ENCODE data around the gene SCN1A. TPM values are rescaled to one million over a fixed set of nuclear protein-coding genes. Genes with fewer than 3 reads are reported as not detected.

SCN1A gene
- total RNA-seq: not detected in 2 replicates

DNA sequence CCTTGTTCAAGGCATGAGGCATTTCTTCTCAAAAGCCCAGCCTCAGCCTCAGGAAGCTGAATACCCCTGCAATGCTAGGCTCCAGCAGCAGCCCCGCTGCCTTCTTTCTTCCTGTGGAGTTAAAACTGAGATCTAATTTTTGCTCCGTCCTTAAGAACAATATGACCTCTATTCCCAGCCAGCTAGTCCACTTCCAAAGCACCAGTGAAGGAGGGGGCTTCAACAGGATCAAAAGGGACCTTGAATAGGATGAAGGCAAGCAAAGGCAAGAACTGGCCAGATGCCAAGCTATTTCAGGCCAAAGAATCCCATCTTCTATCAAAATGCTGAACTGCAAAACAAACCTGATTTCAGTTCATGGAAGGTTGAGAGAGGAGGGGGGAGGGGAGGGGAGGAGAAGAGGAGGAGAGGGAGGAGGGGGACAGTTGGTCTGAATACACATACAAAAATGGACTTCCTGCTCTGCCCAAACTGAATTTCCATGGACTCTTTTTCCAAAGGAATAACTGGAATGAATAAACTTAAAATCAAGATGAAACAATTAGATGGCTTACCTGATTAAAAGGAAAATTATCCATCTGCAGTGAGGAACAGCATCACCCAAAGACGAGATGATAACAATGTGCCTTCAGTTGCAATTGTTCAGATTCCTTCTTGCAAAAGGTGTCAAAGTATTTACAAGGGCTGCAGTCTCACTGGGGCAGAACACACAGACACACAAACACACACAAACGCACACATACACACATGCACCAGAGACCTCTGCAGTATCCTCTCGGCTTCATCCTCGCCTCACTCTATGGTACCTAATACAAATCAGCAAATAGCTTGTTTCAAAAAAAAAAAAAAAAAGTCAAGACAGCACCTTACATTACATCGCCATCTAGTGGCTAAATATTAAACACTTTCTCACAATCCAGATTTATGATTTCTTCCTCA lies at the start of gene SCN1A:
TSS of gene SCN1A (minus strand) at position 804 of the 939 bp plus-strand sequence. CDS start 54,399 bp downstream, outside the sequence.

DNA sequence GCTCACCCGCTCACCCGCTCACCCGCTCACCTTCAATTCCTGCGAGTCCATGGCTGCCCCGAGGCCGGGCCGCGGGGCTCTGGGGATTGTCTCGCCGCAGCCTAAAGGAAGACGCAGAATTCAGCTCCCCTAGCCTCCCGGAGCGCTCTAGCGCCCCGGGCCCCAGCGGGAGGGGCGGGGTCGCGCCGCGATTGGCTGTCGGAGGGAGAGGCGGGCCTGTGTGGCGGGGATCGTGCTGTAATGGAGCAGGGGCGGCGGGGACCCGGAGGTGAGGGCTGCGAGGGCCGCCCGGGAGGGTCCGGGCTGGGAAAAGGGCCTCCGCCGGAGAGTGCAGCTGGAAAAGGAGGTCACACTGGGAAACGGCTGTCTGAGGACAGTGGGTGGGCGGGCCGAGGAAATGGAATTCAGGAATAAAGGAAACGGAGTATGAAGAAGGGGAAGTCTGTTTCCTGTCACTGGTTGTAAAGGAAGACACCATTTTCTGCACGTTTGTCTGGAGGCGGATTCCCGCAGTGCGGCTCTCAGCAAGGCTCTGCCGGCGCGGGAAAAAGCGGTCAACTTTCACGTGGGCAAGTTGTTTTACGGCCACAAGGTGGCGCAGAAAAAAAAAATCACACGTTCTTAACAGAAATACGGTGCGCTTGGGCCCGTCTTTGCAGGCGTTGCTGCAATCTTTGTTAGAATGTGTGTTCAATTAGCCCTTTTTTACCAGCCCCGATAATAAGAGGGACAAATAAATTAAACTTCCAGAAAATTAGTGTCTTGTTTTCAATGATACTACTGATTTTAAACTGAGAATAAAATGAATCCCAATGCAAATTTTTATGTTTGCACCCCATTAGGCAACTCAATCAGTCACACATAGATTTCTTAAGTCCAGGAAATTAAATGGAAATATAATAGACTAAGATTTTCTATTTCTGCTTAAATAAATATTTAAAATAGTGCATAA lies 173.9 kb downstream of the SCN1A start, which contains the start of gene TTC21B:
TSS of gene TTC21B (minus strand) at position 122 of the 952 bp plus-strand sequence. CDS start at position 51, 71 bp downstream.

Other genes with a start within 250 kb of the SCN1A start
- gene TTC21B, start 174.2 kb downstream of the SCN1A start, total RNA-seq: 9.7 and 14.0 TPM in 2 replicates
- 3.0 and 9.7 TPM in 2 replicates for gene SCN9A, start 247.9 kb upstream of the SCN1A start, total RNA-seq